Body of pancreas (tissue), 4 donors: ENCODE data around the gene DGKA.

Experiments used
- CTCF ChIP-seq, 7 experiments: fragments of 450-650 bp in 4 of 7; fragments of 200-600 bp in 3 of 7; sonication (generic) in 3 of 7; IDR thresholded peaks; one replicate each; pipeline ENCODE4 v1.5.1; 2016 to 2019; ENCODE audit warnings: antibody characterized with exemption in 7 of 7
- POLR2A ChIP-seq, 3 donors: fragments of 450-650 bp; IDR thresholded peaks; one replicate each; pipeline ENCODE4 v1.6.1; 2016; ENCODE audit warnings: antibody characterized with exemption in 3 of 3, mild to moderate bottlenecking in 2 of 3

GRCh38 chr12:55982319-55982936 lies 51.5 kb downstream of the DGKA start:
- TF ChIP-seq CTCF (IDR thresholded peaks at IDR 0.05) (no peak), POLR2A (IDR thresholded peaks at IDR 0.05) (no peak)
